HG03342 (cell line): Measurements from ENCODE around the gene RIC3.

Experiments
- ATAC-seq: cut with Tn5 transposase; IDR thresholded peaks from one replicate; pipeline ENCODE4 v1.9.1; 2021; ENCODE audit warnings: mild to moderate bottlenecking, moderate library complexity; ENCODE audit not compliant: unreplicated experiment

RIC3 gene

GRCh38 chr11:8091721-8092120 is 77.1 kb downstream of the RIC3 start:
- ATAC-seq = no peak

GRCh38 chr11:8090756-8091155 is 78.1 kb downstream of the RIC3 start:
- ATAC-seq = no peak

GRCh38 chr11:8089791-8090510 is 78.9 kb downstream of the RIC3 start:
- no peak for ATAC-seq

- ATAC-seq = no peak
Measured at GRCh38 chr11:8087756-8088155, 81.1 kb downstream of the RIC3 start.

GRCh38 chr11:8087185-8087584 is 81.6 kb downstream of the RIC3 start:
- no peak for ATAC-seq

- ATAC-seq = no peak
Measured at GRCh38 chr11:8086571-8086970, 82.3 kb downstream of the RIC3 start.

GRCh38 chr11:8086001-8086479 is 82.8 kb downstream of the RIC3 start:
- no peak for ATAC-seq

- ATAC-seq = no peak
Measured at GRCh38 chr11:8085011-8085645, 83.7 kb downstream of the RIC3 start.

- no peak for ATAC-seq
Measured at GRCh38 chr11:8084352-8084751, 84.5 kb downstream of the RIC3 start.

- no peak for ATAC-seq
Measured at GRCh38 chr11:8083871-8084281, 84.9 kb downstream of the RIC3 start.

GRCh38 chr11:8083088-8083395 is 85.8 kb downstream of the RIC3 start:
- ATAC-seq = no peak

GRCh38 chr11:8082391-8083087 is 86.3 kb downstream of the RIC3 start:
- no peak for ATAC-seq

- ATAC-seq = no peak
Measured at GRCh38 chr11:8081591-8082250, 87.1 kb downstream of the RIC3 start.

- no peak for ATAC-seq
Measured at GRCh38 chr11:8080674-8081590, 87.9 kb downstream of the RIC3 start, which contains the start of gene TUB. Gene TUB, plus strand, starts transcription at chr11:8081211. Its CDS starts 300 bp downstream, at chr11:8081511.

- no peak for ATAC-seq
Measured at GRCh38 chr11:8080069-8080670, 88.7 kb downstream of the RIC3 start.

GRCh38 chr11:8079111-8079675 is 89.6 kb downstream of the RIC3 start:
- no peak for ATAC-seq

- ATAC-seq = no peak
Measured at GRCh38 chr11:8075119-8075726, 93.6 kb downstream of the RIC3 start.

- ATAC-seq = no peak
Measured at GRCh38 chr11:8071616-8072581, 96.9 kb downstream of the RIC3 start.
